Inflammatory macrophage treated with lipopolysaccharide for 1 hour (primary cell): ENCODE data around the gene DDX25.

Experiments
- DNase-seq, 2 donors: peaks; one replicate each; pipeline ENCODE4 v3.0.0-alpha.2; 2020 to 2022

DDX25 gene

GRCh38 chr11:125938418-125938817 is 34.1 kb downstream of the DDX25 start:
- DNase-seq: no peak

DNA sequence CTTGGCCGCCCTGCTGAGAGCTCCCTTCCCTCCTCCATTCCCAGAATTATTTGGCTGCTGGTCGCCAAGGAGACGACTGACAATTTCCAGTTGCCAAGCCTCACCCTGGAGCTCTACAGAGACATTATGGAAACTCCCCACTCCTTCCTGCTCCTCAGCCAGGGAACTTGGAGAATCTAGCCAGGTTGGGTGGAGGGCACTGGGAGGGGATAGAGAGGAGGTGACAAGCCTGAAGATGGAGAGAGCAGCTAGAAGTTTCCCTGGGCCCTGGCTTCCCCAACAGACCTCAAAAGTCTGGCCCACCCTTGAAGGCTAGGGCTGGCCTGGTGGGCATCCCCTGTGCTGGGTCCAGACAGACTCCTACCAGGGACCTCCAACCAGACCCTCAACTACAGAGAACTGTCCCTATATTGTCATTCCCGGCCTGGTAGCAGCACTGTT is 34.8 kb downstream of the DDX25 start:
- DNase-seq: no peak

GRCh38 chr11:125940145-125940544 is 35.8 kb downstream of the DDX25 start:
- no peak for DNase-seq

- no peak for DNase-seq
Measured at GRCh38 chr11:125941267-125941618, 36.9 kb downstream of the DDX25 start.

DNA sequence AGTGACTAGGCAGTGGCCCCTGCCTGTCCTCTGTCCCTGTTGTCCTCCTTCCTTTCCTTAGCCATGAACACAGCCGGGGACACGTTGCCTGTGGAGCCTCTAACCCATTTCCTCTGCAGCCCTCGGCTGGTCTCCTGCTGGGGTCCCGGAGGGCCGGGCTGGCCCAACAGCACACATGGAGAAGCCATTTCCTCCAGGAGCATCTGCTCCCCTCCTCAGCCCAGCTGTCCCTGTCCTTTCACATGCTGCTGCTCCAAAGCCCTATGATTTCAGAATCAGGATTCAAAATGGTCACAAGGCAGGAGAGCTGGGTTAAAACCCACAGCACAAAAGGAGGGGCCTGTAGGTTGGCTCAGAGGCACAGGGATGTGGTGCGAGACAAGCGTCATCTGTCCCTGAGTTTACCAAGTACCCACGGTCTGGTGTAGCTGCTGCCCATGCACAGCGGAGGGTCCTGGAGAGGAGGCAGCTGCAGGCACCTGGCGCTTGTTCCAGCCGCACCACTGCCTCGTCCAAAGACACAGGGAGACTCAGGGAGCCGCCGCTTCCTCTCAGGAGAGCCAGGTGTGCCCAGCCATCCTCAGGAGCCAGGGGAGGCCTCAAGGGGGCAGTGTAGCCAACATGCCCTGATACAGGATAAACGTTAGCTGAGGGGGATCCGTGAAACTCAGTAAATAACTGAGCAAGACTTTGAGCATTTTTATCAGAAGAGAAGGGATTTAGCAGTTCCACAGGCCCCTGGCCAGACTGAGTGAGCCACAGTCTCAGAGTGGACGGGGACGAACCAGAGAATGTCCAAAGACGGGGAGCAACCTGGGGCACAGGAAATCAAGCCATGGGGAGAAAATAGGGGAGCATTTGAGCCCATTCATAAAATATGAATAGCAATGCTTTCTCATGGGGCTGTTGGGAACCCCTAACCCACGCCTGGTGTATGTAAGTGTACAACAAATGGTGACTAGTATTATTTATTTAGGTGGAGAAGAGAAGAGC is 37.6 kb downstream of the DDX25 start:
- DNase-seq: no peak

DNA sequence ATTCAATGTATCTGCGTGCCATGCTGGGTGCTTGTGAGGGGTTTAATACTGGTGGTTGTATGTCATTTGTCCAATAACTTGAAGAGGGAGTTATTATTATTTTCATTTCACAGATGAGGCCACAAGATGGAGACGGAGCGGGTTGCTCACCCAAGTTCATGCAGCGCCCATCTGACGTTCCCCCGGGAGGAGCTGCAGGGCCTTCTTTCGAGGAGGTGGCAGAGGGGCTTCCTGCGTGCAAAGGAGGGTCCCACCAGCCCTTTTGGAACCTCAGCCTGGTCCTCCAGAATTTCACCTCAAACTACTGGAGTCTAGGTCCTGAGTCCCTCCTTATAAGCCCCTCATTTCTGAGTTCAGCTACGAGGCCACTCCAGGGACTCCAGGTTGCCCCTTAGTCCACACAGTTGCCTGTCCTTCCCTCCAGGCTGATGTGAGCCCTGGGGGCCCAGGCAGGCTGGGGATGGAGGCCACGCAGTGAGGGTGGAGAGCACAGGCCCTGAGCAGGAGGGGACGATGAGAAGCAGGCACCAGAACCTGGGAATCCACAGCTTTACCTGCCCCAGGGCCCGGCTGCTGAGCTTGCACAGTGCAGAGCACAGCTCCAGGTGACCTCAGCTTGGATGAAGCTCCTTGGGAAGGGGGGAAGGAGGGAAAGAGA is 38.6 kb downstream of the DDX25 start:
- no peak for DNase-seq

DNA sequence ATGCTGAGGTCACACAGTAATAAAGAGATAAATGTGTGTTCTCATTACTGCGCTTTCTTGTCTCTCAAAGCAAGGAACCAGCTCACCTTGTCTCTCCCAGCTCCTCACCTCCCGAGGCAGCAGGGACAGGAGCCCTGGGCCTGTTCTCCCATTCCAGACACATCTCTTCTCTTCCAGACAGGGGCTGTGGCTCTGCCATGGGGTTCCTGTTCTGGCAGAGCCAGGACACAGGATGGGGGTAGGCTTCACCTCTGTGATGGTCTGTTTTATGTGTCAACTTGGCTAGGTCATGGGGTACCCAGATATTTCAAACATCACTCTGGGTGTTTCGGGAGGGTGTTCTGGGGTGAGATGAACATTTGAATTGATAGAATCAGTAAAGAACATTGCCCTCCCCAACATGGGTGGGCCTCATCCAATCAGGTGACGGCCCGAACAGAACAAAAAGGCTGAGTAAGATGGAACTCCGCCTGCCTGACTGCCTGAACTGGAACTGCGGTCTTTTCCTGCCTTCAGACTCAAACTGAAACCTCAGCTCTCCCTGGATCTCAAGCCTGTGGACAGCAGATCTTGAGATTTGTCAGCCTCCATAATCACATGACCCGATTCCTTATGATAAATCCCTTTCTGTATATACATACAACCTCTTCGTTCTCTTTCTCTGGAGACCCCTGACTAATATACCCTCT is 39.5 kb downstream of the DDX25 start:
- DNase-seq: no peak

- DNase-seq: no peak
Measured at GRCh38 chr11:125944350-125945010, 40.2 kb downstream of the DDX25 start.

GRCh38 chr11:125945011-125945796 is 40.9 kb downstream of the DDX25 start:
- no peak for DNase-seq

DNA sequence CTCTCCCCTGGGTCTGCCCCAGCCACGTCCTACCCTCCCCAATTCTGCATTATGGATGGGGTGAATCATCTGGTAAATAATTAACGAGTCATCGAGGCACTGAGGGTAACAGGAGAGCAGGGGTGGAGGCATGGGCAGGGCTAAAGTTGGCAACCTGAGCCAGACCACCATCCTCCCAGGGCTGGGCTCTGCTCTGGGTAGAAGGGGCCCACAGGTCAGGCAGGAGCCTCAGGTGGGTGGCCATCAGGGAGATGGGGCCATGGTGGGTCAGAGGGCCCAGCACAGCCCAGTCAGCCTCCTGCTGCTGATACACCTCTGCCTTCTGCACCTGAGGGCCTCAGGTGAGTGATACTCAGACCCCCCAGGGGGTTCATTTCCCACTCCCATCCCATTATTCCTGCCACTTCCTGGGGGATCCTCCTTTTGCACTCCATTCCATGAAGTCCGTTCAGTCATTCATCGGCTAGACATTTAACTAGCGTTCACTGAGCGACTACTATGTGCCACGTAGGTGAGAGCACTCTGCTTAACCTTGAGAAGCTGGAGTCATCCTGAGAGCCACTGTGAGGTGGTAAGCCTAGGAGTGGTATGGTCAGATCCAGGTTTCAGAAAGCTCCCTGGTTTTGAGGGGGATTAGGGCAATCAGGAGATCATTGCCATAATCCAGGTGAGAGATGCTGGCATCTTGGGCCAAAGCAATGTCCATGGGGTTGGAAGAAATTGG is 41.7 kb downstream of the DDX25 start, which contains the start of gene VSIG10L2:
TSS of gene VSIG10L2 (plus strand) at position 248 of the 724 bp plus-strand sequence. CDS start at position 260, 12 bp downstream.
- DNase-seq: no peak

DNA sequence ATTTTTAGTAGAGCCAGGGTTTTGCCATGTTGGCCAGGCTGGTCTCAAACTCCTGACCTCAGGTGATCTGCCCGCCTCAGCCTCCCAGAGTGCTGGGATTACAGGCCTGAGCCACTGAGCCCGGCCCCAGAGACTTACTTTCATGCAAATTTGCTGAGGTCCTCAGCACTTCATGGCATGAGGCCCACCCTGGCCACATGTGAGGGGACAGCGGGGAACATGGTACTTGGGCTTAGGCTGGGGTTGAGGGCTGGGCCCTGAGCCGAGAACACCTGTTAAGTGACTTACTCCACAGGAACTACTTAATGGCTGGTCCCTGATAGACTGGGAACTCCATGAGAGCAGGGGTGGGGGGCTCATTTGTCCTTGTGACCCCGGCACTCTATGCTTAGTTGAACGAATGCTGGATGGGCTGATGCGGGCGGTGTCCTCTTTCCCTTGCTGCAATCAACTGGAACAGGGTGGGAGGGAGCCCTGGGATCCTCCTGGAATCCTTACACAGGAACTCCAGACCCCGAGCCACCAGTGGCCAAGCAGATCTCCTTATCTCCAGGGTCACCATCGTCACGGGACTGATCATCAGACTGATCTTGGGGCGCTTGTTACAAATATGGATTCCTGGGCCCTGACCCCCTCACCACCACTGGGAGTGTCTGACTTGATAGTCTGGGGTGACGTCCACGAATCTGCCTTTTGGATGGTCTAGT is 42.6 kb downstream of the DDX25 start:
- no peak for DNase-seq

DNA sequence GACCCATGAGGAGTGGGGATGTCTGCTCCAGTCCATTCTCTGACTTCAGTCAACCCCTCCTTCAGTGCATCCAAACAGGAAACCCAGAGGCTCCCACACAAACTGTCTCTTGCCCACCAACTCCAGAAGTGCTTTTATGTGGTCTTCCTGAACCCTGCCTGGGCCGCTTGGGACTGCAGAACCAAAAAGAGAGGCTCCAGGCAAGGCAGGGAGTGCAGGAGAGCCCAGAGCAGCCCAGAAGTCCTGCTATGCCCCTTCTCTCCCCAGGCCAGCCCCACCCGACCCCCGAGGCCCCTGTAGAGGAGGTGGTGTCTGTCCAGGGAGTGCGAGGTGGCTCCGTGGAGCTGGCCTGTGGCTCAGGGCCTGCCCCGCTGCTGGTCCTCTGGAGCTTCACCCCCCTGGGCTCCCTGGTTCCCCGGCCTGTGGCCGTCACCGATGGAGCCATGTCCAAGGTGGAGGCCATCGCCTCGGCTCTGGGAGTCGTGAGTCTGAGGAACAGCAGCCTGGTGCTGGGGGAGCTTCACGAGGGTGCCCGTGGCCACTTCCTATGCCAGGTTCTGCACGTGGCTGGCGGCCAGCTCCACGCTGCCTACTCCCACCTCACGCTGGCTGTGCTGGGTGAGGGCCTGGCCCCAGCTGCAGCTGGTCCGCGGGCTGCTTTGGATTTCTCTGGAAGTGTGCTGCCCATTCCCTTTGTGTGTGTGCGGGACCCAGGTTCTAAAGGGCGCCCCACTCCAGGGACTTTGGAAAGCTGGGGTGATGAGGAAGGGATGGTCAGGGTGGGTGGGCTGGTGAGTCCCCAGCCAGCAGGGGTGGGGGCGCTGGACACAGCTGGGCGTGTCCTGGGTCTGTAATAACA is 43.3 kb downstream of the DDX25 start:
- DNase-seq: no peak

DNA sequence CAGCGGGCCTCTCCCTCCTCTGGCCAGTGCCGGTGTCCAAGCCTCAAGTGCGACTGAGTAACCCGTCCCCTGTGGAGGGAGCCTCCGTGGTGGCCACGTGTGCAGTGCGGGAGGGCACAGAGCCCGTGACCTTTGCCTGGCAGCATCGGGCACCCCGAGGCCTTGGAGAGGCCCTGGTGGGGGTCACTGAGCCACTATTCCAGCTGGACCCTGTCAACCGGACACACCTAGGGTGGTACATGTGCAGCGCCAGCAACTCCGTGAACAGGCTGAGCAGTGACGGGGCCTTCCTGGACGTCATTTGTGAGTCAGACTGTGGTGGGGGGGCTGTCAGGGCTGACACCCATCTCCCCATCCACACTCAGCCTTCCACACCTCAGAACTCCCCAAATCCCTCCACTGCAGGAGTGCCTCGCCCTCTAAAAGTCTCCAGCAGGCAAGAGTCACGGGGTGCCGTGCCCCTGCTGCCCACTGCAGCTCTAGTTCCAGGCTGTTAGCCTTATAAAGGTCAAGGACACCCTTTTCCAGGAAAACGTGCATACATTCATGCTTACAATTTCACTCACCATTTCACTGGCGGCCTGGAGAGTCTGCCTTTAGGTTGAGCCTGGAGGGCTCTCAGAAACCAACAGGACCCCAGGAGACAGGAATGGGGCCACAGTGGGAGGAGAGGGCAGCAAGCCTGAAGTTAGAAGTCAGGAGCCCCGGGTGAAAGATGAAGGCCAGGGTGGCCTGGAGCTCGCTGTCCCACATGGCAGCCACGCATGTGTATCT is 44.2 kb downstream of the DDX25 start:
- DNase-seq: no peak

DNA sequence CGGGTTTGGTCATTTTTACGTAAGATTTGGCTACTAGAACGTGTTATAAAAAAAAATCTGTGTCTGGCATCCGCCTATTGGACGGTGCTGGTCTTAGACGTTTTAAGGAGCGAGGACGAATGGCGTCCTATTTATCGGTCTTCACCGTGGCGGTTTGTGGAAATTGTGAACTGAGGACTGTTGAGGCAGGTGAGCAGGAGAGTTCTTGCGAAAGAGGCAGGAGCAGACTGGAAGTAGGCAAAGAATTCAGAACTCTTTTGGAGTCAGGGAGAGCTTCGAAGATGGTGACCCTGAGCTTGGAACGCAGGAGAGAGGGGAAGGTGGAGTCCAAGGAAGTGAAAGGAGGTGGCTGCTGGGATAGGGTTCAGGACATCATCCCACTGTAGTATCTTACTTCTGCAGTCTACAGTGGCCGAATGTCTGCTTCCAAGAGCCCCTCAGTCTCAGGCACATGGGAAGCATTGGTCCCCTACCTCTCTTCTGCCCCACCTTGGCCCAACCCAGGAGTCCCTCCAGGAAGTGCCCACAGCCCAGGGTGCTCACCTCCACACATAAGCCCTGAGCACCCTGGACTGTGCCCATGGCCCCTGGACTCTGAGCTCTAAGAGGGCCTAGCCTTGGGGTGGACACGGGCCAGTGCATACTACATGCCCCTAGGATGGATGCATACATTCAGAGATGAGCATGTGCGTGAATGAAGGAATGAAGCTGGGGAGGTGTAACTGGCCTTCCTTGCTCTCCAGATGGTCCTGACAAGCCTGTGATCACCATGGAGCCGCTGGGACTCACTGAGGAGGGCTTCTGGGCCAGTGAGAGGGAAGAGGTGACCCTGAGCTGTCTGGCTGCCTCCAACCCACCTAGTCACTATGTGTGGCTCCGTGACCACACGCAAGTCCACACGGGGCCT is 45.2 kb downstream of the DDX25 start:
- DNase-seq: no peak

- no peak for DNase-seq
Measured at GRCh38 chr11:125950178-125950490, 45.8 kb downstream of the DDX25 start.

- DNase-seq: no peak
Measured at GRCh38 chr11:125950696-125951651, 46.7 kb downstream of the DDX25 start.

DNA sequence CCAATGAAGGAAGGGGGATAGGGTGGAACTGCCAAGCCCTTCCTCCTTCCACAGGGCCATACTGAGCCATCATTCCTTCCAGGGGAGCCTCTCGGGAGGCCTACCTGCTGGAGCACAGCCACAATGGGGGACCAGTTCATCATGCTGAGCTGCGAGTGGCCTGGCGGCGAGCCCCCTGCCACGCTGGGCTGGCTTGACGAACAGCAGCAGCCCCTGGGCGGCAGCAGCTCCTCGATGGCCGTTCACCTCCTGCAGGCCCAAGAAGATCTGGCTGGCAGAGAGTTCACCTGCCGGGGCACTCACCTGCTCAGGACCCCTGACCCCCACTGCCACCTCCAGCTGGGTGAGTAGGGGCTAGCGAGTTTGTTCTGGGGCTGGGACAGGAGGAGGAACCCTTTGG is 47.4 kb downstream of the DDX25 start:
- DNase-seq: no peak
